ENCODE measurements around the gene PLA2G2F.

The PLA2G2F gene, protein sequence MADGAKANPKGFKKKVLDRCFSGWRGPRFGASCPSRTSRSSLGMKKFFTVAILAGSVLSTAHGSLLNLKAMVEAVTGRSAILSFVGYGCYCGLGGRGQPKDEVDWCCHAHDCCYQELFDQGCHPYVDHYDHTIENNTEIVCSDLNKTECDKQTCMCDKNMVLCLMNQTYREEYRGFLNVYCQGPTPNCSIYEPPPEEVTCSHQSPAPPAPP

DNA sequence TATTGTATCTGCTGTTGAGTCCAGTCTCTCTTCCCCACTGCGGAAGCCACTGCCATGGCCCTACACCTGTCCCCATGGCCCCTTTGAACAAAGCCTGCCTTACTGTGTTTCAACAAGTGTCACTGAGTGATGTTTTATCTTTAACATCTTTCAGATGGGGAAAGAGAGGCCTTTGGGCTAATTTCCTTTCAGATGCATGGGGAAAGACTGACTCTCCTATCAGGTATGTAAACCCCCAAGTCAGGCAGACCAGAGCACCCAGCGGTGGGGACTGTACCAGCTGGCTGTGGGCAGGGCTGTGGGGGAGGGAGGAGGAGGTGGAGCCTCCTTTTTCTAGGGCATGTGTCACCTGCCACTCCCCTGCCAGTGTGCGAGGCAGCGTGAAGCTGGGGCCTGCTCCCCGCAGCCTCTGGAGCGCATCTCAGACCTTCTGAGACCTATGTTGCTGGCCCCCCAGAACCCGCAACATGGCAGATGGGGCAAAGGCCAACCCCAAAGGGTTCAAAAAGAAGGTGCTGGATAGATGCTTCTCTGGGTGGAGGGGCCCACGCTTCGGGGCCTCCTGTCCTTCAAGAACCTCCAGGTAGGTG lies at the start of gene PLA2G2F:
Gene PLA2G2F (plus strand): TSS at position 363 of the 590 bp plus-strand sequence. CDS start 105 bp downstream, at position 468.
- DNase-seq = no peak

- no peak for DNase-seq
Measured at GRCh38 chr1:20089328-20090077, 49.6 kb upstream of the PLA2G2F start.

DNA sequence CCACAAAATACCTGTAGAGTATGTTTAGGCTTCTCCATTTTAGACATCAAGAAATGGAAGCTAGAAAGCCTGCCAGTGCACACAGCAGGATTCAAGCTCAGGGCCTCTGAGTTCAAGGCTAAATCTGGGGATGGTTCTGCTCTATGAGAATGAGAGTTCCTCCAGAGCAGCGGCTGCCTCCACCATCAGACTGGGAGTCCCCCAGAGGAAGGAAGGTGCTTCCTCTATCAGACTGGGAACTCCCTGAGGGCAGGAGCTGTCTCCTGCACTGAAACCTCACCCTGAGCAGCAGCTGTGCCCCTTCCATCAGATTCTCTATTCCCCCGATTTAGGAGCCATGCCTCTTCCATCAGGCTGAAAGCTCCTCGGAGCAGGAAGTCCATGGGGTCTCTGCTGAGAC lies 49.0 kb upstream of the PLA2G2F start:
- no peak for DNase-seq

DNA sequence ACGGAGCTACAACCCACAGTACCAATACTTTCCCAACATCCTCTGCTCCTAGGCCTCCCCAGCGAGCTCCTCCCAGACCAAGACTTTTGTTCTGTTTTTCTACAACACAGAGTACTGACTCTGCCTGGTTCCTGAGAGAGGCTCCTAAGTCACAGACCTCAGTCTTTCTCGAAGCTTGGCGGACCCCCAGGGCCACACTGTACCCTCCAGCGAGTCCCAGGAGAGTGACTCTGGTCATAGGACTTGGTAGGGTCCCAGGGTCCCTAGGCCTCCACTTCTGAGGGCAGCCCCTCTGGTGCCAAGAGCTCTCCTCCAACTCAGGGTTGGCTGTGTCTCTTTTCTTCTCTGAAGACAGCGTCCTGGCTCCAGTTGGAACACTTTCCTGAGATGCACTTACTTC lies 48.5 kb upstream of the PLA2G2F start:
- DNase-seq = no peak

DNA sequence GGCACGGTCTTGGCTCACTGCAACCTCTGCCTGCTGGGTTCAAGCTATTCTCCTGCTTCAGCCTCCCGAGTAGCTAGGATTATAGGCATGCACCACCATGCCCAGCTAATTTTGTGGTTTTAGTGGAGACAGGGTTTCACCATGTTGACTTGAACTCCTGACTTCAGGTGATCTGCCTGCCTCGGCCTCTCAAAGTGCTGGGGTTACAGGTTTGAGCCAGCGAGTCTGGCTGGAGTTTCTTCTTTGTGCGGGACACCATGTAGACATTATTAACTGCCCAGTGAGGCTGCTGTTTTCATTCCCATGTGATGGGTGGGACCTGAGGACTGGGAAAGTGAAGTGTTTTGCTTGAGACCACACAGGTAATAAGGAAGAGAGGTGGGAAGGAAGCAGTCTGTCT lies 45.8 kb upstream of the PLA2G2F start:
- DNase-seq = no peak

DNA sequence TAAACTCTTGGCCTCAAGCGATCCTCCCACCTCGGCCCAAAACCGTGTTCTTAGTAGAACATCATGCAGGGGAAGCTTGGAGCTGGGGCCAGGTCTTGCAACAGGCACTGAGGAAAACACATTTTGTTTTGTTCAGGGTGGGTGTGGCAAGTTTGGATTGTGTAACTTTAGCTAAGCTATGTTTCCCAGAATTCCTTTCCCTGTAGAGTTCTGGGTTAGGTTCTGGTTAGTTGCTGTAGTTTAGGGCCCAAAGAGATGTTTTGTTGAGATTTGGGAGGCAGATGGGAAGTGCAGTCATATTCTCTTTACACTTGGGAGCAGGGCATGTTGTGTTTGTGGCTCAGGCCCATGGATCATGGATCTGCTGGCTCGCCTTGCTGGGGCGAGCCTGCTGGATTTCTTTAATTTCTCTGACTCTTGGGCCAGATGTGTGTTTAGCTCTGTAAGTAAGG lies 45.2 kb upstream of the PLA2G2F start:
- peak in 1 of 3 donors; percentile 10 for DNase-seq

- no peak for DNase-seq
Measured at GRCh38 chr1:20095564-20096434, 43.3 kb upstream of the PLA2G2F start.

GRCh38 chr1:20096840-20097447 lies 42.2 kb upstream of the PLA2G2F start:
- no peak for DNase-seq

DNA sequence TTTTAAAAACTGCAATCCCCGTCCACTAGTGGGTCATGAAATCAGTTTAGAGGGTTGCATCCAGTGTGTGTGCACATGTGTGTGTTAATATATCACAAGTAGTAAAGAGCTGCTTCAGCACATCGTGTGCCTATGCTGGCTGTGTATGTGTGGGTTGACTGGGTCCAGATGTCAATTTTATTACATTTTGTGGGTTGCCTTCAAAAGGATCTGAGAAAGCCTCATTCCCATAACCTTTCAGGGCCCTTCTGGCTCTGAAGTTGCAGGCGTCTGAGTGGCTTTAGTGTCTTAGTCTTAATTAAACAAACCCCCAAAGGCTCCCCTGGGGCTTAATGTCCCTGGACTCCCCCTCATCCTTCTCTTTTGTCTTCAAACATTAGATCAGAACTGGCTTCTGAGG lies 39.6 kb upstream of the PLA2G2F start:
- DNase-seq = no peak

GRCh38 chr1:20100632-20101355 lies 38.3 kb upstream of the PLA2G2F start:
- peak; percentile 64 to 80 (median 72) for DNase-seq

- peak; percentile 21 to 71 (median 69) for DNase-seq
Measured at GRCh38 chr1:20102875-20103274, 36.2 kb upstream of the PLA2G2F start.

GRCh38 chr1:20105856-20106255 lies 33.3 kb upstream of the PLA2G2F start:
- DNase-seq = no peak

DNA sequence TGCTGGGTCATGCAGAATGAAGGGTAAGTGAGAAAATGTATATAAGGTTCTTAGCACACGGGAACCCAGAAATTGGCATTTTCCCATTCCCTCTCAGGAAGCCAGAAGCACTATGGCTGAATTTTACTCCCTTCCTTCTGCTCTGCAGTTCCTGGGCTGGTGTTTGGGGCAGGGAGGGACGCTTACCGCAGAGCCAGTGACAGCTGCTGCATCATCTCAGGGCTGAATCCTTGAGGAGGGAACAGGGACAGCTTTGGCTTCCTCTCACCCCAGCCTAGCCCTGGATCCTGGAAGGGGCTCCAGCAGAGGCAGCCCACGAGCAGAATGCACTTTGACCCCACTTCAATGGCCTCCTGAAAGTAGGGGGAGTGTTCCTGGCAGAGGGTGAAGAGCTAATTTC lies 31.8 kb upstream of the PLA2G2F start:
- DNase-seq = no peak

- no peak for DNase-seq
Measured at GRCh38 chr1:20107796-20108195, 31.3 kb upstream of the PLA2G2F start.

GRCh38 chr1:20108366-20109123 lies 30.6 kb upstream of the PLA2G2F start:
- no peak for DNase-seq

GRCh38 chr1:20109223-20109856 lies 29.8 kb upstream of the PLA2G2F start:
- DNase-seq = no peak

GRCh38 chr1:20110679-20111078 lies 28.4 kb upstream of the PLA2G2F start:
- peak in 2 of 3 donors; percentile 19 to 23 for DNase-seq

DNA sequence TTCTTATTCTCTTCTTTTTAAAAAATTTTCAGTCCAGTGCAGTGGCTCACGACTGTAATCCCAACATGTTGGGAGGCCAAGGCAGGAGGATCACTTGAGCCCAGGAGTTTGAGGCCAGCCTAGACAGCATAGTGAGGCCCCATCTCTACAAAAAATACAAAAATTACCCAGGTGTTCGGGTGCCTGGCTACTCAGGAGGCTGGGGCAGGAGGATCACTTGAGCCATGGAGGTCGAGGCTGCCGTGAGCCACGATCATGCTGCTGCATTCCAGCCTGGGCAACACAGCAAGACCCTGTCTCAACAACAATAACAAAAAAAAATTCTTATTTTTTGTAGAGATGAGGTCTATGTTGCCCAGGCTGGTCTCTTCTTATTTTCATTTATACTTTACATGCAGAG lies 27.7 kb upstream of the PLA2G2F start:
- no peak for DNase-seq

DNA sequence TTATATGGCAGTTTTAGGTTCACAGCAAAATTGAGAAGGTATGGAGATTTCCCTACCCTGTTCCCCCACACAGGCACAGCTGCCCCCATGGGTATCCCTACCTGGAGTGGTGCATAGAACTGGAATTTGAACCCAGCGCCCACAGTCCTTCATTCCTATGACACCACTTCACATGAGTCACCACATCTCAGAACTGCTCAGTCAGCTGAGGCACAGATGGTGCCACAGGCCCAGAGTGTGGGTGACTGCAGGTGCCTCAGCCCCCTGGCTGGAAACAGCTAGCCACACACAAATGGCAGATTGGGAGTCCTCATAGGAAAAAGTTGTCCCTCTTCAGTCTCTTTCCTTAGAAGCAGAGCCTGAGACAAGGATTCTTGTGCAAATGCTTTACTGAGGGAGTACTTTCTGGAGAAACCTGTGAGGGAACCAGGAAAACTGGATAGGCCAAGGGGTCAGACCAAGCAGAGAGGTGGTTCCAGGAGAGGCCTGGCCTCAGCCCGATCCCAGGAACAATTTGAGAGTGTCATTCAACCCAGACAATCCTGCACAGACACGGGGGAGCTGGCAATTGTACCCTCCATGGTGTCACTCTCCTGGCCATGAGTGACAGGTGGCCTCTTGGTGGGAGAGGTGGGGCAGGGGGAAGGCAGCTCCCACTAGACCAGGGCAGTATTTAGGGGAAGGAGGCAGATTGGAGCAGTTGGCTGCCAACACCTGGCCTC lies 26.7 kb upstream of the PLA2G2F start:
- peak in 1 of 3 donors; percentile 14 for DNase-seq
